CD14-positive monocyte (primary cell): ENCODE data around the gene LHX8. TPM values are rescaled to one million over a fixed set of nuclear protein-coding genes. Genes with fewer than 3 reads are reported as not detected.

Experiments used
- DNase-seq, 3 donors: peaks; one replicate each; pipeline ENCODE4 v3.0.0-alpha.2; 2011 to 2022
- H2AFZ ChIP-seq: 2 replicates; pipeline ENCODE4 v1.6.0; 2012; ENCODE audit warnings: mild to moderate bottlenecking, low read depth, low read length, inconsistent platforms; ENCODE audit not compliant: insufficient read depth, poor library complexity, severe bottlenecking
- H3K27ac ChIP-seq, 2 donors: 1 replicate in 1 of 2; 2 replicates in 1 of 2; pipeline ENCODE4 v1.5.1; 2012 to 2013; ENCODE audit warnings: low read length in 2 of 2, control low read depth in 1 of 2, inconsistent platforms in 1 of 2, low read depth in 1 of 2, mild to moderate bottlenecking in 1 of 2
- H3K27me3 ChIP-seq, 2 donors: one replicate each; pipeline versions ENCODE4 v1.6.0 to v1.6.1; 2011 to 2013; ENCODE audit warnings: low read length in 2 of 2; ENCODE audit not compliant: control insufficient read depth in 2 of 2, insufficient read depth in 2 of 2
- H3K36me3 ChIP-seq, 2 donors: replicated peaks in 1 of 2; 1 replicate in 1 of 2; 2 replicates in 1 of 2; pipeline versions ENCODE4 v1.5.1 to v1.6.1; 2012 to 2013; ENCODE audit warnings: low read length in 2 of 2, control low read depth in 1 of 2, inconsistent platforms in 1 of 2, mild to moderate bottlenecking in 1 of 2; ENCODE audit not compliant: insufficient read depth in 2 of 2, control insufficient read depth in 1 of 2
- H3K4me1 ChIP-seq, 2 donors: 1 replicate in 1 of 2; 2 replicates in 1 of 2; pipeline versions ENCODE4 v1.5.1 to v1.6.1; 2012 to 2013; ENCODE audit warnings: low read length in 2 of 2, control low read depth in 1 of 2, inconsistent platforms in 1 of 2, mild to moderate bottlenecking in 1 of 2, moderate library complexity in 1 of 2; ENCODE audit not compliant: insufficient read depth in 2 of 2, control insufficient read depth in 1 of 2
- H3K4me2 ChIP-seq: replicated peaks from 2 replicates; pipeline ENCODE3; 2012; ENCODE audit warnings: low read length, moderate library complexity, mild to moderate bottlenecking; ENCODE audit not compliant: poor library complexity, severe bottlenecking; ENCODE audit errors: extremely low read depth
- H3K4me3 ChIP-seq, 3 experiments: fragments of 200-600 bp in 1 of 3; sonication (generic) in 1 of 3; replicated peaks in 1 of 3; 1 replicate in 2 of 3; 2 replicates in 1 of 3; pipeline ENCODE4 v1.5.1; 2011 to 2013; ENCODE audit warnings: low read length in 3 of 3, mild to moderate bottlenecking in 3 of 3, control low read depth in 2 of 3, low read depth in 2 of 3, inconsistent platforms in 1 of 3, moderate library complexity in 1 of 3
- H3K79me2 ChIP-seq: 2 replicates; pipeline ENCODE4 v1.6.0; 2012; ENCODE audit warnings: mild to moderate bottlenecking, control low read depth, inconsistent platforms, low read length, moderate library complexity; ENCODE audit not compliant: insufficient read depth
- H3K9ac ChIP-seq: 2 replicates; pipeline ENCODE4 v1.6.0; 2017; ENCODE audit warnings: low read length, mild to moderate bottlenecking; ENCODE audit not compliant: insufficient read depth, poor library complexity, severe bottlenecking
- H3K9me3 ChIP-seq, 2 donors: replicated peaks in 1 of 2; 1 replicate in 1 of 2; 2 replicates in 1 of 2; pipeline versions ENCODE4 v1.5.1 to v1.6.1; 2012 to 2013; ENCODE audit warnings: low read length in 2 of 2, control low read depth in 1 of 2; ENCODE audit not compliant: control insufficient read depth in 1 of 2, insufficient read depth in 1 of 2
- H4K20me1 ChIP-seq: 2 replicates; pipeline ENCODE4 v1.6.0; 2012; ENCODE audit warnings: mild to moderate bottlenecking, low read length, control low read depth, moderate library complexity; ENCODE audit not compliant: insufficient read depth
- H3K27ac Mint-ChIP-seq, 7 donors: one replicate each; pipeline ENCODE4 v1.8.0; 2020; ENCODE audit warnings: mild to moderate bottlenecking in 7 of 7, mixed read lengths in 7 of 7, moderate library complexity in 6 of 7, inconsistent platforms in 2 of 7
- H3K27me3 Mint-ChIP-seq, 3 donors: one replicate each; pipeline ENCODE4 v1.8.0; 2021 to 2022; ENCODE audit warnings: low read depth in 3 of 3, mild to moderate bottlenecking in 3 of 3, mixed read lengths in 3 of 3, moderate library complexity in 3 of 3, inconsistent platforms in 1 of 3
- H3K36me3 Mint-ChIP-seq, 2 donors: one replicate each; pipeline ENCODE4 v1.8.0; 2020; ENCODE audit warnings: mixed read lengths in 2 of 2, inconsistent platforms in 1 of 2, mild to moderate bottlenecking in 1 of 2
- H3K4me1 Mint-ChIP-seq: one replicate; pipeline ENCODE4 v1.8.0; 2020; ENCODE audit warnings: mild to moderate bottlenecking, mixed read lengths
- H3K4me3 Mint-ChIP-seq, 2 donors: one replicate each; pipeline ENCODE4 v1.8.0; 2020; ENCODE audit warnings: mild to moderate bottlenecking in 2 of 2, mixed read lengths in 2 of 2, moderate library complexity in 1 of 2
- H3K9me3 Mint-ChIP-seq, 7 donors: one replicate each; pipeline ENCODE4 v1.8.0; 2020 to 2022; ENCODE audit warnings: mixed read lengths in 7 of 7, mild to moderate bottlenecking in 6 of 7, moderate library complexity in 6 of 7, inconsistent platforms in 2 of 7
- CTCF ChIP-seq: fragments of 200-600 bp; IDR thresholded peaks from one replicate; pipeline ENCODE4 v1.8.0; 2022; ENCODE audit warnings: antibody characterized with exemption, mild to moderate bottlenecking
- WGBS: methylation state at CpG from one replicate; pipeline ENCODE4 v1.1.5; 2013; ENCODE audit warnings: missing lambda C conversion rate; ENCODE audit not compliant: insufficient coverage; 5-methylcytosine and 5-hydroxymethylcytosine counted together
- intact Hi-C, 2 donors: fragments of 100-400 bp; cut with micrococcal nuclease; formaldehyde crosslinking; loops; one replicate each; pipeline versions ENCODE4 v1.15.0 to v1.15.1; 2023
- polyA plus RNA-seq, 3 donors: library from polyadenylated mRNA; depleted of rRNA in 1 of 3; unstranded in 2 of 3; stranded (reverse) in 1 of 3; fragments of 300-500 nt in 2 of 3; fragments of >200 nt in 1 of 3; fragmentation: Illumina TruSeq in 2 of 3; gene quantifications; 1 replicate in 2 of 3; 2 replicates in 1 of 3; pipeline ENCODE4 v1.2.3, GENCODE V29; 2012 to 2021
- small RNA-seq: library from RNA; depleted of rRNA; stranded (forward); fragments of <200 nt; gene quantifications from one replicate; pipeline ENCODE3, GENCODE V24; 2012; ENCODE audit warnings: low read depth; ENCODE audit not compliant: insufficient read length

LHX8 gene
- polyA plus RNA-seq, 3 donors, result not detected

GRCh38 chr1:75203415-75204277 is 69.5 kb downstream of the LHX8 start:
- intact Hi-C loops, result no loop called here
- no peaks in the 10 kb centered on the region for H3K36me3 ChIP-seq
- DNase-seq, result no peak
- no peaks in the 10 kb centered on the region for H3K4me1 ChIP-seq
- Mint-ChIP-seq H3K4me3 (no peak overlapping the region), H3K27ac (no peak overlapping the region), H3K27me3 (peaks cover 0 to 5% (median 0%) of the 10 kb centered on the region in 3 donors), H3K9me3 (no peaks in the 10 kb centered on the region), H3K4me1 (no peaks in the 10 kb centered on the region), H3K36me3 (no peaks in the 10 kb centered on the region)
- no peak overlapping the region for H3K9ac ChIP-seq
- no peaks in the 10 kb centered on the region for H4K20me1 ChIP-seq
- TF ChIP-seq CTCF, result peak; percentile 39
- no peak overlapping the region for H2AFZ ChIP-seq
- H3K9me3 ChIP-seq, result no peaks in the 10 kb centered on the region
- H3K4me3 ChIP-seq, result no peak overlapping the region
- peaks cover 0 to 2% of the 10 kb centered on the region in 2 donors for H3K27me3 ChIP-seq
- H3K27ac ChIP-seq, result no peak overlapping the region
- WGBS, result 50% methylated on average over 1 of the region's 8 CpGs
- H3K79me2 ChIP-seq, result no peaks in the 10 kb centered on the region
- H3K4me2 ChIP-seq, result no peak overlapping the region

GRCh38 chr1:75208862-75209261 is 74.7 kb downstream of the LHX8 start:
- Mint-ChIP-seq H3K4me3 (no peak overlapping the region), H3K27ac (no peak overlapping the region), H3K27me3 (peaks cover 0 to 3% (median 0%) of the 10 kb centered on the region in 3 donors), H3K9me3 (no peaks in the 10 kb centered on the region), H3K4me1 (no peaks in the 10 kb centered on the region), H3K36me3 (no peaks in the 10 kb centered on the region)
- Histone ChIP-seq H3K9me3 (no peaks in the 10 kb centered on the region), H3K36me3 (no peaks in the 10 kb centered on the region), H3K4me3 (no peak overlapping the region), H2AFZ (no peak overlapping the region), H4K20me1 (no peaks in the 10 kb centered on the region), H3K27me3 (peaks cover 0 to 2% of the 10 kb centered on the region in 2 donors), H3K27ac (no peak overlapping the region), H3K9ac (no peak overlapping the region), H3K4me2 (no peak overlapping the region), H3K4me1 (no peaks in the 10 kb centered on the region), H3K79me2 (no peaks in the 10 kb centered on the region)
- TF ChIP-seq CTCF, result no peak
- no peak for DNase-seq
- intact Hi-C loops, result no loop called here

Small RNA genes within 50 kb of the gene (small RNA-seq; reads per million reads assigned to genes)
- gene RNU6-622P, result not detected
